ENCODE measurements around the gene TOM1L2. TPM values are rescaled to one million over a fixed set of nuclear protein-coding genes. Genes with fewer than 3 reads are reported as not detected.

The TOM1L2 gene
- polyA plus RNA-seq, 3 donors, result 31.8 to 36.2 (median 32.2) TPM

GRCh38 chr17:17795296-17795695 is 176.9 kb downstream of the TOM1L2 start:
- no peak for DNase-seq (ENCODE audit: low read depth in 3 of 3, low spot score in 2 of 3)

GRCh38 chr17:17794382-17794781 is 177.8 kb downstream of the TOM1L2 start:
- no peak for DNase-seq (ENCODE audit: low read depth in 3 of 3, low spot score in 2 of 3)

Other genes starting within 250 kb of the TOM1L2 start
- gene SREBF1, start 135.4 kb downstream of the TOM1L2 start, polyA plus RNA-seq (ENCODE audit: insufficient read length in 3 of 3), result 10 to 100 TPM; 37.3 to 46.6 (median 45.5) TPM
- 10 to 100 TPM; 13.4 to 16.1 (median 14.5) TPM for gene DRC3, start 462 bp upstream of the TOM1L2 start, polyA plus RNA-seq (ENCODE audit: insufficient read length in 3 of 3)
- 10 to 100 TPM; 21.8 to 27.0 (median 23.8) TPM for gene ATPAF2, start 66.8 kb upstream of the TOM1L2 start, polyA plus RNA-seq (ENCODE audit: insufficient read length in 3 of 3)
- gene GID4, start 67.0 kb upstream of the TOM1L2 start, polyA plus RNA-seq (ENCODE audit: insufficient read length in 3 of 3), result 10 to 100 TPM; 12.7 to 15.2 (median 13.7) TPM
- gene DRG2, start 115.5 kb upstream of the TOM1L2 start, polyA plus RNA-seq (ENCODE audit: insufficient read length in 3 of 3), result 10 to 100 TPM; 31.3 to 38.4 (median 32.4) TPM
- gene MYO15A, start 136.4 kb upstream of the TOM1L2 start, polyA plus RNA-seq (ENCODE audit: insufficient read length in 3 of 3), result 1 to 10 TPM; 1.7 to 3.2 (median 2.3) TPM
- gene ALKBH5, start 211.4 kb upstream of the TOM1L2 start, polyA plus RNA-seq (ENCODE audit: insufficient read length in 3 of 3), result 10 to 100 TPM; 59.6 to 66.0 (median 63.8) TPM

Measured in right renal cortex interstitium (tissue), 3 donors.